GM20000 (cell line): ENCODE data around the gene DMAP1.
"Not testable (repeated sequence)": the region's sequence is repeated elsewhere in the genome, so short reads cannot be mapped to it uniquely, and the experiment has no call there.

Experiments used
- DNase-seq: peaks from one replicate; pipeline ENCODE4 v3.0.0; 2012; ENCODE audit warnings: low spot score
- TF ChIP-seq, protein P1 (sequence below): IDR thresholded peaks from 2 replicates; pipeline ENCODE4 v1.5.1; 2012; ENCODE audit warnings: mild to moderate bottlenecking, control low read depth; ENCODE audit errors: extremely low read depth, missing control alignments

DMAP1 gene, protein sequence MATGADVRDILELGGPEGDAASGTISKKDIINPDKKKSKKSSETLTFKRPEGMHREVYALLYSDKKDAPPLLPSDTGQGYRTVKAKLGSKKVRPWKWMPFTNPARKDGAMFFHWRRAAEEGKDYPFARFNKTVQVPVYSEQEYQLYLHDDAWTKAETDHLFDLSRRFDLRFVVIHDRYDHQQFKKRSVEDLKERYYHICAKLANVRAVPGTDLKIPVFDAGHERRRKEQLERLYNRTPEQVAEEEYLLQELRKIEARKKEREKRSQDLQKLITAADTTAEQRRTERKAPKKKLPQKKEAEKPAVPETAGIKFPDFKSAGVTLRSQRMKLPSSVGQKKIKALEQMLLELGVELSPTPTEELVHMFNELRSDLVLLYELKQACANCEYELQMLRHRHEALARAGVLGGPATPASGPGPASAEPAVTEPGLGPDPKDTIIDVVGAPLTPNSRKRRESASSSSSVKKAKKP

GRCh38 chr1:44213222-44214112, at the start of gene DMAP1:
Gene DMAP1, plus strand, starts transcription at chr1:44213471. Its CDS starts 283 bp downstream, at chr1:44213754.
- TF ChIP-seq, protein P1, sequence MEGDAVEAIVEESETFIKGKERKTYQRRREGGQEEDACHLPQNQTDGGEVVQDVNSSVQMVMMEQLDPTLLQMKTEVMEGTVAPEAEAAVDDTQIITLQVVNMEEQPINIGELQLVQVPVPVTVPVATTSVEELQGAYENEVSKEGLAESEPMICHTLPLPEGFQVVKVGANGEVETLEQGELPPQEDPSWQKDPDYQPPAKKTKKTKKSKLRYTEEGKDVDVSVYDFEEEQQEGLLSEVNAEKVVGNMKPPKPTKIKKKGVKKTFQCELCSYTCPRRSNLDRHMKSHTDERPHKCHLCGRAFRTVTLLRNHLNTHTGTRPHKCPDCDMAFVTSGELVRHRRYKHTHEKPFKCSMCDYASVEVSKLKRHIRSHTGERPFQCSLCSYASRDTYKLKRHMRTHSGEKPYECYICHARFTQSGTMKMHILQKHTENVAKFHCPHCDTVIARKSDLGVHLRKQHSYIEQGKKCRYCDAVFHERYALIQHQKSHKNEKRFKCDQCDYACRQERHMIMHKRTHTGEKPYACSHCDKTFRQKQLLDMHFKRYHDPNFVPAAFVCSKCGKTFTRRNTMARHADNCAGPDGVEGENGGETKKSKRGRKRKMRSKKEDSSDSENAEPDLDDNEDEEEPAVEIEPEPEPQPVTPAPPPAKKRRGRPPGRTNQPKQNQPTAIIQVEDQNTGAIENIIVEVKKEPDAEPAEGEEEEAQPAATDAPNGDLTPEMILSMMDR = no peak
- DNase-seq = peak; percentile 79

DNA sequence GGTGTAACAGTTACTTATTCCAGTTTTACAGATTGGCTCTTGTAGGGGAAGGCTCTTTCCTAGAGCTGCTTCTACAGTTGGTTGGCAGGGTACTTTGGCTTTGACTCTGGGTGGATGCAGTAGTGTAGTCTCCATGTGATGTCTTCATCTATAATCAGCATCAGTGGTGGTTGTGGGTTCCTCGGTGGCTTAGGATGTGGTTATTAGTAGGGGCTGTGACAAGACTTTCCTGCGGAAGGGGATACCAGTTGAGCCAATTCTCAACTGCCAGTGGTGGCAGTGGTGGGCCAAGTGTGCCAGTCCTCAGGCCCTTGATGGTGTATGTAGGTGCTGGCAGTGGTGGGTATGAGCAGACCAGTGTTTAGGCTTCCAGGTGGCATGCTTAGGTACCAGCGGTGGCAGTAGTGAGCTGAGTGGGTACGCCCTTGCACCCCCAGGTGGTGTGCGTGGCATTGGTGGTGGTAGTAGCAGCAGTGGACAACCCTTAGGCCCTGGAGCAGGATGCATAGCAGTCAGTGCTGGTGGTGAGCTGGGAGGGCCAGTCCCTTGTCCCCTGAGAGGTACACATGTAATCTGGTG, 44.7 kb upstream of the DMAP1 start:
- TF ChIP-seq, protein P1 = no peak
- DNase-seq = no peak

- TF ChIP-seq, protein P1 = no peak
- DNase-seq = no peak
These were observed 42.9 kb upstream of the DMAP1 start for GRCh38 chr1:44170281-44170823.

- TF ChIP-seq, protein P1 = no peak
- no peak for DNase-seq
These were observed 38.6 kb upstream of the DMAP1 start for GRCh38 chr1:44174630-44175029.

DNA sequence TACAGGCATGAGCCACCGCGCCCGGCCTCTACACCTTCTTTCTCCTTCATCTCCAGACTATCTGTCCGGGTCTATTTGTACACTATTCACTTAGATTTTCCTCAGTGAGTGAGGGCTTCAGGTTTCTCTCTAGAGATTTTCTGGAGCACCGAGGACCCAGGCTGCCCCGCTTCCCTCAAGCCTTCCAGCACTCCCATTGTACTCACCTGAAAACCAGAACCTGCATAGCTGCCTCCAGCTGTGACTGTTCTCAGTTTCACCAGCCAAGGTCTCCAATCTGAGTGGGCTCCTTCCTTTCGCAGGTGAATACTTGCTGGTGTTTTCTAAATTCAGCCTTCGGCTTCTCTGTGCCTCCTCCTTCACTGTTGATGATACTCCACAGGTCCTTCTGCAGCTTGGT, 12.9 kb upstream of the DMAP1 start:
- no peak for DNase-seq
- TF ChIP-seq, protein P1 = no peak

GRCh38 chr1:44206545-44206944, 6.7 kb upstream of the DMAP1 start:
- DNase-seq = not testable (repeated sequence)

GRCh38 chr1:44208226-44208625, 5.0 kb upstream of the DMAP1 start:
- DNase-seq = no peak

More at GRCh38 chr1:44208226-44208625, 5.0 kb upstream of the DMAP1 start:
- TF ChIP-seq, protein P1 = no peak
